H1 (cell line): Measurements from ENCODE around the gene C2CD2L. TPM values are rescaled to one million over a fixed set of nuclear protein-coding genes. Genes with fewer than 3 reads are reported as not detected.

Source experiments
- RFX5 ChIP-seq: IDR thresholded peaks from 2 replicates; pipeline ENCODE4 v1.6.1; 2011; ENCODE audit warnings: low read depth, low read length, improper control_type of control experiment, borderline replicate concordance
- SIN3A ChIP-seq, 2 experiments: IDR thresholded peaks in 1 of 2; conservative IDR thresholded peaks in 1 of 2; 2 replicates each; pipeline ENCODE4 v1.6.1; 2011 to 2012; ENCODE audit warnings: low read length in 2 of 2, improper control_type of control experiment in 1 of 2, low read depth in 1 of 2, mild to moderate bottlenecking in 1 of 2
- polyA plus RNA-seq, 7 experiments: library from polyadenylated mRNA; depleted of rRNA in 3 of 7; stranded (reverse) in 5 of 7; unstranded in 2 of 7; fragments of >200 nt in 5 of 7; fragments of 200-250 nt in 2 of 7; gene quantifications; 1 replicate in 5 of 7; 2 replicates in 1 of 7; 4 replicates in 1 of 7; pipeline versions ENCODE4 v1.2.1 to v1.2.3, GENCODE V29; 2011 to 2013; ENCODE audit warnings: missing spikeins in 2 of 7, mixed read lengths in 2 of 7
- total RNA-seq: library from RNA; stranded (reverse); fragmentation: NEBNext Ultra II Directional; extraction: Animal tissue kit (Norgen Biotek cat#: 25700); gene quantifications from 2 replicates; pipeline ENCODE4 v1.2.1, GENCODE V29; 2021

The C2CD2L gene
- total and polyA plus RNA-seq, 2 of the 8 experiments (the other 6 are each of a cell fraction or from before 2014, with no cell fraction given) = 2.5 to 4.0 TPM

GRCh38 chr11:119152604-119153003, 45.5 kb downstream of the C2CD2L start (continued):
- TF ChIP-seq RFX5 = no peak
- TF ChIP-seq SIN3A (conservative IDR thresholded peaks at IDR 0.05 in 1 of 2, IDR thresholded peaks at IDR 0.05 in 1 of 2; ENCODE audit: low read depth in 1 of 2, low read length in 2 of 2) = no peak
